Natural killer cell (primary cell): ENCODE measurements around the gene LPIN1. TPM values are rescaled to one million over a fixed set of nuclear protein-coding genes. Genes with fewer than 3 reads are reported as not detected.
A peak's percentile ranks its signal among the peaks of the same experiment; 100 is the strongest.

Experiments
- ATAC-seq, 3 donors: fragments of 150-1000 bp in 2 of 3; fragments of 200-7000 bp in 1 of 3; cut with Tn5 transposase; 1 replicate in 1 of 3; 2 replicates in 2 of 3; pipeline ENCODE4 v1.10.0; 2021; ENCODE audit warnings: mild to moderate bottlenecking in 2 of 3, moderate library complexity in 2 of 3
- DNase-seq, 2 donors: peaks; one replicate each; pipeline versions ENCODE4 v3.0.0 to v3.0.0-alpha.2; 2013 to 2021; ENCODE audit warnings: mixed read lengths in 1 of 2
- H3K27ac ChIP-seq: one replicate; pipeline ENCODE4 v1.5.1; 2013; ENCODE audit warnings: mild to moderate bottlenecking, low read length
- H3K27me3 ChIP-seq: one replicate; pipeline ENCODE4 v1.6.1; 2013; ENCODE audit warnings: low read length; ENCODE audit not compliant: control insufficient read depth, insufficient read depth
- H3K36me3 ChIP-seq: one replicate; pipeline ENCODE4 v1.6.1; 2013; ENCODE audit warnings: low read length; ENCODE audit not compliant: control insufficient read depth, insufficient read depth
- H3K4me1 ChIP-seq: one replicate; pipeline ENCODE4 v1.6.1; 2013; ENCODE audit warnings: low read length; ENCODE audit not compliant: control insufficient read depth, insufficient read depth
- H3K4me3 ChIP-seq: one replicate; pipeline ENCODE4 v1.5.1; 2013; ENCODE audit warnings: low read length
- H3K9me3 ChIP-seq: one replicate; pipeline ENCODE4 v1.6.1; 2013; ENCODE audit warnings: low read length; ENCODE audit not compliant: control insufficient read depth, insufficient read depth
- H3K27ac Mint-ChIP-seq, 2 donors: one replicate each; pipeline ENCODE4 v1.8.0; 2022; ENCODE audit warnings: mild to moderate bottlenecking in 2 of 2, mixed read lengths in 2 of 2, moderate library complexity in 1 of 2
- H3K27me3 Mint-ChIP-seq, 2 donors: one replicate each; pipeline ENCODE4 v1.8.0; 2022; ENCODE audit warnings: low read depth in 2 of 2, mixed read lengths in 2 of 2
- H3K36me3 Mint-ChIP-seq: one replicate; pipeline ENCODE4 v1.8.0; 2022; ENCODE audit warnings: mixed read lengths
- H3K4me1 Mint-ChIP-seq, 2 donors: one replicate each; pipeline ENCODE4 v1.8.0; 2022; ENCODE audit warnings: mixed read lengths in 2 of 2
- H3K4me3 Mint-ChIP-seq: one replicate; pipeline ENCODE4 v1.8.0; 2022; ENCODE audit warnings: mild to moderate bottlenecking, moderate library complexity, mixed read lengths
- H3K9me3 Mint-ChIP-seq, 2 donors: one replicate each; pipeline ENCODE4 v1.8.0; 2022; ENCODE audit warnings: mixed read lengths in 2 of 2
- CTCF ChIP-seq: fragments of 200-600 bp; IDR thresholded peaks from one replicate; pipeline ENCODE4 v1.8.0; 2022; ENCODE audit warnings: antibody characterized with exemption
- WGBS: methylation state at CpG from one replicate; pipeline ENCODE4 v1.1.7; 2013; ENCODE audit warnings: missing lambda C conversion rate; ENCODE audit not compliant: insufficient coverage; 5-methylcytosine and 5-hydroxymethylcytosine counted together
- intact Hi-C: fragments of 100-400 bp; cut with micrococcal nuclease; formaldehyde crosslinking; loops from one replicate; pipeline ENCODE4 v1.14.2; 2022
- total RNA-seq, 4 donors: library from RNA; stranded (reverse); fragments of 120-200 nt in 1 of 4; gene quantifications; one replicate each; pipeline versions ENCODE4 v1.2.3 to v1.2.4, GENCODE V29; 2013 to 2022

LPIN1 gene
- total RNA-seq, 3 donors from 2014 or later (not counting 1 experiment from before 2014, with no cell fraction given): 95.0 to 122 (median 118) TPM

GRCh38 chr2:11717623-11718022, 28.8 kb upstream of the LPIN1 start:
- 86% methylated on average over 1 of the region's 1 CpG for WGBS
- Mint-ChIP-seq H3K27ac (no peak overlapping the region), H3K27me3 (peaks cover 6 to 8% of the 10 kb centered on the region in 2 donors)

GRCh38 chr2:11718606-11719005, 27.8 kb upstream of the LPIN1 start:
- no peak overlapping the region for H3K4me3 Mint-ChIP-seq
- Histone ChIP-seq H3K9me3 (no peaks in the 10 kb centered on the region), H3K27me3 (no peaks in the 10 kb centered on the region), H3K4me1 (no peaks in the 10 kb centered on the region), H3K36me3 (no peaks in the 10 kb centered on the region), H3K27ac (no peak overlapping the region), H3K4me3 (no peak overlapping the region)
- intact Hi-C loops: no loop called here
- peaks cover 12 to 13% of the 10 kb centered on the region in 2 donors for H3K4me1 Mint-ChIP-seq
- 95% methylated on average over 2 of the region's 5 CpGs for WGBS
- H3K9me3 Mint-ChIP-seq: no peaks in the 10 kb centered on the region
- DNase-seq (no peak), ATAC-seq (no peak)
- no peak overlapping the region for H3K27ac Mint-ChIP-seq
- TF ChIP-seq CTCF: no peak
- peaks cover 8% of the 10 kb centered on the region in 2 donors for H3K27me3 Mint-ChIP-seq
- H3K36me3 Mint-ChIP-seq: no peaks in the 10 kb centered on the region

More at GRCh38 chr2:11717623-11718022, 28.8 kb upstream of the LPIN1 start:
- no peak overlapping the region for H3K4me3 Mint-ChIP-seq
- no peaks in the 10 kb centered on the region for H3K9me3 Mint-ChIP-seq
- H3K4me3 ChIP-seq: no peak overlapping the region
- no peaks in the 10 kb centered on the region for H3K36me3 ChIP-seq
- H3K9me3 ChIP-seq: no peaks in the 10 kb centered on the region
- H3K27me3 ChIP-seq: no peaks in the 10 kb centered on the region
- DNase-seq (no peak), ATAC-seq (no peak)
- intact Hi-C loops: no loop called here
- peaks cover 12 to 13% of the 10 kb centered on the region in 2 donors for H3K4me1 Mint-ChIP-seq
- no peak overlapping the region for H3K27ac ChIP-seq
- no peak for TF ChIP-seq CTCF
- no peaks in the 10 kb centered on the region for H3K4me1 ChIP-seq
- no peaks in the 10 kb centered on the region for H3K36me3 Mint-ChIP-seq

GRCh38 chr2:11719230-11719977, 27.0 kb upstream of the LPIN1 start:
- H3K27me3 ChIP-seq: no peaks in the 10 kb centered on the region
- Mint-ChIP-seq H3K4me3 (peak overlapping the region; percentile 80), H3K27me3 (peaks cover 12 to 14% of the 10 kb centered on the region in 2 donors), H3K36me3 (no peaks in the 10 kb centered on the region), H3K27ac (peak overlapping the region; percentile 19 to 25), H3K4me1 (peaks cover 12 to 13% of the 10 kb centered on the region in 2 donors), H3K9me3 (no peaks in the 10 kb centered on the region)
- WGBS: 9% methylated on average over 3 of the region's 6 CpGs
- DNase-seq (no peak), ATAC-seq (peak; percentile 50 to 82 (median 75))
- intact Hi-C loops: no loop called here
- no peak for TF ChIP-seq CTCF
- H3K4me1 ChIP-seq: no peaks in the 10 kb centered on the region
- no peaks in the 10 kb centered on the region for H3K9me3 ChIP-seq
- H3K36me3 ChIP-seq: no peaks in the 10 kb centered on the region
- no peak overlapping the region for H3K27ac ChIP-seq
- H3K4me3 ChIP-seq: no peak overlapping the region

- H3K9me3 ChIP-seq: no peaks in the 10 kb centered on the region
- Mint-ChIP-seq H3K27ac (no peak overlapping the region), H3K27me3 (peaks cover 12 to 14% of the 10 kb centered on the region in 2 donors), H3K4me3 (no peak overlapping the region), H3K4me1 (peaks cover 12 to 13% of the 10 kb centered on the region in 2 donors), H3K9me3 (no peaks in the 10 kb centered on the region), H3K36me3 (no peaks in the 10 kb centered on the region)
- no peak for TF ChIP-seq CTCF
- H3K4me3 ChIP-seq: no peak overlapping the region
- no peaks in the 10 kb centered on the region for H3K27me3 ChIP-seq
- intact Hi-C loops: no loop called here
- H3K36me3 ChIP-seq: no peaks in the 10 kb centered on the region
- H3K4me1 ChIP-seq: no peaks in the 10 kb centered on the region
- WGBS: 89% methylated on average over 6 of the region's 7 CpGs
- ATAC-seq: no peak
- DNase-seq: no peak
- no peak overlapping the region for H3K27ac ChIP-seq
Measured at GRCh38 chr2:11720752-11721151, 25.7 kb upstream of the LPIN1 start.
